WTC11 (cell line): ENCODE measurements around the gene CPN1.

Experiments
- CREB1 ChIP-seq: sonication (generic); formaldehyde crosslinking; IDR thresholded peaks from 2 replicates; pipeline ENCODE4 v1.8.0; 2023; ENCODE audit warnings: mild to moderate bottlenecking, missing genetic modification reagents
- CTCF ChIP-seq: fragments of 200-600 bp; IDR thresholded peaks from 2 replicates; pipeline ENCODE4 v1.8.0; 2022; ENCODE audit warnings: antibody characterized with exemption
- TF ChIP-seq, protein P1 (sequence below): sonication (generic); formaldehyde crosslinking; conservative IDR thresholded peaks from 2 replicates; pipeline ENCODE4 v1.8.1; 2022; ENCODE audit warnings: mild to moderate bottlenecking, missing genetic modification reagents

- TF ChIP-seq CTCF (no peak), CREB1 (CRISPR knock-in tag) (no peak)
- TF ChIP-seq, protein P1, sequence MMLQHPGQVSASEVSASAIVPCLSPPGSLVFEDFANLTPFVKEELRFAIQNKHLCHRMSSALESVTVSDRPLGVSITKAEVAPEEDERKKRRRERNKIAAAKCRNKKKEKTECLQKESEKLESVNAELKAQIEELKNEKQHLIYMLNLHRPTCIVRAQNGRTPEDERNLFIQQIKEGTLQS = no peak
Measured at GRCh38 chr10:99996671-99997648, 84.7 kb downstream of the CPN1 start.
